CD4-positive, alpha-beta T cell treated with Interferon gamma for 1 hour (primary cell): ENCODE data around the gene DUSP7.

Source experiments
- DNase-seq: peaks from one replicate; pipeline ENCODE4 v3.0.0-alpha.2; 2020

Gene DUSP7

DNA sequence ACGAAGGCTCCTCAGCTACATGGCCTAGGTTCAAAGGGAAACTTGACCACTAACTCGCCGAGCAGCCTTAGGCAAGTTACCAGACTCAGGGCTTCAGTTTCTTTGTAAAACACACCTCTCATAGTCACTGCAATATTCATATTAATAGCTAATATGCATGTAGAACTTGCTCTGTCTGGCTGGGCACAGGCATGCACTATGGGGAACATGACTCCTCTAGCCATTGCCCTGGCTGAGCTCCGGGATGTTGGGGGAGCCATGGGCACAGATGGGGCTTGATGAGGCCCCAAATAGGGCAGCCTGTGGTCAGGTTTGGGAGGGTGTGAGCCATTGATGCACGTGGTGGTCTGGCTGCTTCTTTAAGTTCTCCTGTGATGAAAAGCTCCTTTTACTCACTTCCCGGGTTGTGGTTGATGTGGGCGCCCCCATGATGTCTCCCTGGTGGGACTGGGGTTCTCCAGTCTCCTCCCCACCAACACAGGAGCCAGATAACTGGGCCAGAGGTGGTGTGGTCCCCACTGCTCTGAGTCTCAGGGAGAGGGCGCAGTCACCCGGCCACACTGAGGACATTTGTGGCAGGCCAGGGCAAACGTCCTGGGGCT is 29.4 kb upstream of the DUSP7 start:
- DNase-seq, result no peak

DNA sequence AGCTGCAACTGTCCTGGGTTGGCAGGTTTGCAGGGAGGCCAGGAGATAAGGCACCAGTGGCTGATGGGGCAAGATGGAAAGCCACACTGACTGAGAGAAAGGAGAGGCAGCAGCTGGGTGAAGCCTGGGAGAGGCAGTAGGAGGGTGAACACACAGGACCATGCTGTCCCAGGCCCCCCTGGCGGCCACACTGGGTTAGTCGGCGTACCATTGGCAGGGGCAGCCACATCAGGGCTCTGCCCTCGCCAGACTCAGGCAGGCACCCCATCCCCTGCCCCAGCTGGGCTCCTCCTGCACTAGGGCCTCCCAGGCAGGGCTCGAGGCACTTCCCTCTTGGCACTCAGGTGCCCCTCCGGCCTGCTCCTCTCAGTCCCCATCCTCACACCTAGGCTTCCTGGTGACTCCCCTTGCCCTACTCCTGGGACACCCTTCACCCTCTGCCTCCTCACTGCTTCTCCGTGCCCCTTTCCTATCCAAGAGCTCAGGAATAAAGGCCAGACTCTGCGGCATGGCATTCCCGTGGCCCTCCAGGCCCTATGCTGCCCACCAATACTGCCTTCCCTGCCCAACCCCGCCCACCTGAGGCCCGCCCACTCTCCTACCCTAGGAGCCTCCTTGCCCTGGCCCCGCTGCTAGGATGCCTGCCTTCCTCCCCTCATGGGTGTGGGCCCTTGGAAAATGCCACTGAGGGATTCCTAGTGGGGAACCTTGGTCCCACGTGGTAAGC is 28.7 kb upstream of the DUSP7 start:
- DNase-seq, result no peak

DNA sequence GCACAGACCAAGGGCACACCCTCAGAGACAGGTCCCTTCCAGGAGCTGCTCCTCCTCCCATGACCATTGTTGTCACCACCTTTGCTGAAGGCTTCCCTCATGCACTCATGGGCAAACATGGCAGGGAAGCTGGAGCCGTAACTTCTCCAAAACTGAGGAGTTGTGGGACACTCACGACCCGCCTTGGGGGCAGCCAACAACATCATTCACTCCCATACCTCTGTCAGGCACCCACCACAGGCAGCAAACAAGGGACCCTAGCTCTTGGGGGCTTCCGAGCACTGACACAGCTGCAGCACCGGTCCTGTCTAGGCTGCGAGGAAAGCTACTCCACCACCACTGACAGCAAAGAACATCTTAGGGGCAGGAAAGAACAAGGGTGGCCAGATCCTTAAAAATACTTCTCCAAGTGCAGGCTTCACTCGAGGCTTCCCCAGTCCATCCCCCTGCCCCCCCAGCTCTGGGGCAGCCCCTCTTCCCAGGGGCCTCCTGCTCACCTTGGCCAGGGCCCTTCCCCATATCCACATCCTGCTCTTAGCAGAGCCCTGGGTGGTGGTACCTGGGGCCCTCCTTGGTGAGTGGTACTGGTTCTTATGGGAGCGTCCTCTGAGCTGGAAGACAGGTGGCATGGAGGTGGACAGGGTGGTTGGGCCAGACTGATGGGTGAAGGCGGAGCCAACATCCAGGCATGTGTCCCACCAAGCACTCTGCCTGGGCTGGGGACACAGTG is 28.0 kb upstream of the DUSP7 start:
- no peak for DNase-seq

DNA sequence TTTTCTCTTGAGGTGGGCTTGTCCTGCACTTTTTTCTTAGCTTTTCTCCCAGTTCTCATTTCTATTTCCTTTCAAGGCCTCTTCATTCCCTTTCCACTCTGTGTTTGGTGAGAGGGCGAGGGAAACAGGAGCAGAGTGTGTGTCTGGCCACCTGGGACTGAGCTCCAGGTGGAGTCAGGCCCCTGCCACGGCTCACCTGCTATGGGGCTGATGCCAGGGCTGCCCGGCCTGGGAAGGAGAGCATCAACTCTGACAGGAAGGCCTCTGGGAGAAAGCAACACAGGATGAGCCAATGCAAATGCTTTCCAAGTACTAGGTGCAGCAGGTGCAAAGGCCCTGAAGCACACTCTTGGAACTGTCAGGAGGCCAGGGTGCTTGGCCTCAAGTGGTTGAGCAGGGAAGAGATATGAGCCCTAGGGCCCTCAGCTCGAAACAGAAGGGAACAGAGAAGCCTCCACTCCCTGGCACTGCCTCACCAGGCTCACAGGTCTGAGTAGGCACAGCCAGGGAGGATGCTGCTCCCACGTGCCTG is 27.3 kb upstream of the DUSP7 start:
- DNase-seq, result no peak

DNA sequence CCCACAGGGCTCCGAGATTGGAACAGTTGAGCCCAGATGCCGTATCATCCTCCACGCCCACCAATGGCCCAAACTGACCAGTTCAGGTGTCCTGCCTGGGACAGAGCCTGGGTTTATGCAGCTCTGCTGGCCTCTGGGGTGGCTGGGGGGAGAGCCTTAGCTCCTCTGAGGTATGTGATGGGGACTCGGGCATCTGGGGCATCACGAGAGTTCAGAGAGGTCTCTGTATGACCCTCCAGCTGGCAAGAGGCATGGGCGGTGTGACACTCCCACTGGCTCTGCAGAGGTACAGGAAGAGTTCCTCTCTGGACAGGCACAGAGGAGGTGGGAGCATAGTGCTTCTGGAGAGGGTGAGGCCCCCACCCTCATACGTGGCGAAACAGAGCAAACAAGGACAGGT is 26.6 kb upstream of the DUSP7 start:
- no peak for DNase-seq

DNA sequence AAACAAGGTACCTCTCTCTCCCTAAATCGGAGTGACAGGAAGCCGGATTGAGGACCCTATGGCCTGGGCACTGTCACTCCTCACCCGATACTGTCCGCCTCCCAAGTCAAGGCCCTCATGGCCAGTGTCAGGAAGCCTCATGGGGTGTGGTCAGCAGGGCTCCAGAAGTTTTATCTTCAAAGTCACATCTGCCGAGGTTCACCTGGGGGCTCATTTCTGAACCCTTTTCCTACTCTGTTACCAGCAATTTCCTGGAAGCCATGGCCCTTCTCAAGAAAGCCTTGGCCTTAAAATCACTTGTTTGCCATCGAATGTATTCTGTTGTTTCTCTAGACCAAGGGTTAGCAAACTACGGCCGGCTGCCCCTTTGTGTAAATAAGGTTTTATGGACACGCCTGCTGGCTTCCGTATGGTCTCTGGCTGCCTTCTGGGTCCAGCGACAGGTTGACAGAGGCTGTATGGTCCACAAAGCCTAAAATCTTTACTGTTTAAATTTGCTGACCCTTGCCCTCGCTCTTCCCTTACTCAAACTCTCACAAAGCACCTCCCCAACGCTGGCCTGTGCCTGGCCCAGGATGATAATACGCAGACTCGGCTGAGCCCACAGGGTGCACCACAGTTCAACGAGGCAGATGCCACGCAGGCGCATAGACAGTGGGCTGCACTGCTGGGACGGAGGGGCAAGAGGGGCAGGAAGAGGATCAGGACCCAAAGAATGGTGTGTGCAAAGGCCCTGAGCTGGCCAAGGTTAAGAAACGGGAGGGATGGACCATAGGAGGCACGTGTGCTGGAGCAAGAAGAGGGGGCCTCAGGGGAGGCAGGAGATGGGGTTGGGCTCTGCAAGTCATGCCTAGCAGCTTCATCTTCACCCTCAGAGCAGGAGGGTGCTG is 24.7 kb upstream of the DUSP7 start:
- no peak for DNase-seq

DNA sequence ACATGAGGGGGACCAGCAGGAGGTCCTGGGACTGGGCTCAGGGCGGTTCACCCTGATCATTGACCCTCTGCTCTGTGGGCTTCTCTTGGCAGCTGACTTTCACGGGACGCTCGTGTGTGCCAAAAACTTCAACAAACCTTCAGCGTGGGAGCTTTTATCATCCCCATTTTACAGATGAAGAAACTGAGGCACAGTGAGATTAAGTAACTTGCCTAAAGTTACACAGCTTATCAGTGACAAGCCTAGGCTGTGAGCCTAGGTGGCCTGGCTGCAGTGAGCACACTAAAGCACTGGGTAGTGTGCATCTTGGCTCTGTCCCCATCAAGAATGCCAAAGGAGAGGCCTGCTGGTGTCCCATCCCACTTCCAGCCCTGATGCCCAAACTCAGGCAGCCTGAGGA is 23.6 kb upstream of the DUSP7 start:
- no peak for DNase-seq

DNA sequence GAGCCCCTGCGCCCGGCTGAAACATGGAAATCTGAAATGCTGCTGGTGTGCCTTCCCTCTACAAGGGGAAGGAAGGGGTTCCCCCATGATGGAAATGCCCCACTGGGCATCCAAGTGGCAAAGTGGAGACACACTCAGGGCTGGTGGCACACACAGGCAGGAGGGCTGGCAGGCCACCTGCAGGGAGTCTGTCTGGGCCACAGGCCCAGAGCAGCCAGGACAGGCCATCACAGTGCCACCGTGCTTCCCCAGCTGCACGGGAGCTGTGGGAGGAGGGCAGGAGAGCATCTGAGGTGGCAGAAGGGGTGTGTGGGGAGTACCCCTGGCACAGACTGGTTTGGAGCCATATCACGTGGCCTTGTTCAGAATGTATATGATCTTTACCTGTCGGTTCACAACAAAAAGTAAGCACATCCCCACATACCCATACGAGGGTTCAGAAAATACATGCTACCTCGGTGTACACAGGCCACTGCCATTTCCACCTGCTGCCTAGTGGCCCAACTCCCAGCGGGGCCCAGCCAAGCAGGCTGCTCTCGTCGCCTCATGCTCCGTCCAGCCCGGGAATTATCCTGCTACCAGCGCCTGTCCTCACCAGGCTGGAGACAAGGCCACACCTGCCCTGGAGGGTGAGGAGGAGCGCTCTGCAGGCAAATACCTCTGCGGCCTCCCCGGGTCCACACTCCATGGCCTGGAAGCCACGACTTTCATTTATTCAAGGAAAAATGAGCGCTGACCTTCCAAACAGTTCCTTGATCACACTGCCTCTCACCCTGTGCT is 22.6 kb upstream of the DUSP7 start:
- no peak for DNase-seq

DNA sequence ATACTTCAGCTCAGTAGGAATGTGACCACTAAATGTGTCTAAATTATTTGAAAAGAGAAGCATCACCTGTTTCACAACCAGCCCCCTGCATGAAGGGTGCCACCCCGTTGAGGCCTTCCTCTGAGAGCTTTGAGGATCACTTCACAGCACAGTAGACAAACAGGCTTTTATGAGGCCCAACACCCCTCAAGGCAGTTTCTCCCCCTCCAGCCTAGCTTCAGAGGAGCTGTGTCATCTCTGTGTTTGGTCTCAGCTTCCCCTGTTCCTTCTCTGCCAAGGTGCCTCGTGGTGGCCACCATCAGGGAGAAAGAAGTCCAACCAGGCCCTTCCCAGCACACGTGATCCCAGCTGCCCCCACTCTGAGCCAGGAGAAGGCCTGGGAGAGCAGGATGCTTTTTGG is 21.6 kb upstream of the DUSP7 start:
- DNase-seq, result no peak

DNA sequence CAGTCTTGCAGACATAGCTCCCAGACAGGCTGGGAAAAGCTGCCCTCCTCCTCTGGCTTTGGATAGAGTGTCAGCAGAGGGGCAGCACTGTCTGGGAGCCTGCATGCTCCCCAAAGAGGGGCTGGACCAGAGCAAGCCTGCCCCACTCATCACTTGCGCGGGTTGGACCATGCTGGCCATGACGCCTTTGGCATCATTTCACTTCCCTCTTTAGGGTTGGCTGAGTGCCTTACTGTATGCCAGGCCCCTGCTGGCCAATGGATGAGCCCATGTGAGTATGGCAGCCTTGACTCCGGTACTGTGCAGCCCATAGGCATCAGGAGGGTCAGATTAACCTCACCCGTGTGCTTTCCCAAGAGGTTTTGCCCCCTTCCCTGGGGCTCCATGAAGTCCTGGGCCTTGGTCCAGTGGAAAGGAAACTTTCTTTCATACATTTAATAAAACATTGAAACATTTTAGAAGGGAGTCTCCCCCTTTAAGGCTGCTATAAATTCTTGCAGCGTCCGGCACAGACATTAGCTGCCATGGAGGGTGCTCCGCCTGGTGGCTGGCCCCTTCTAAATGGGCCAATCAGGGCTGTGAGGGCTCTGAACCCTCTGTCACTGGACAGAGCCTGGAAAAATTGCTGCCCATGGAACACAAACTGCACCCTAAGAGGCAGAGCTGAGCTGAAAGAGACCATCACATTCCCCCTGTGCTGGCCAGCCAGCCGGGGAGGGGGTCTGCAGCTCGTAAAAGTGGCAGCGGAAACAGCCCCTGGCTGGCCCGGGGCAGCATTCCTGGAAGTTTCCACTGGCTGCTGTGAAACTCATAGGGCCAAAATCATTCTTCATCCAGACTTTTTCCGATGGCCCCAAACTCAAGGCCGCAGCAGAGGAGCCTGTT is 20.8 kb upstream of the DUSP7 start:
- DNase-seq, result no peak

DNA sequence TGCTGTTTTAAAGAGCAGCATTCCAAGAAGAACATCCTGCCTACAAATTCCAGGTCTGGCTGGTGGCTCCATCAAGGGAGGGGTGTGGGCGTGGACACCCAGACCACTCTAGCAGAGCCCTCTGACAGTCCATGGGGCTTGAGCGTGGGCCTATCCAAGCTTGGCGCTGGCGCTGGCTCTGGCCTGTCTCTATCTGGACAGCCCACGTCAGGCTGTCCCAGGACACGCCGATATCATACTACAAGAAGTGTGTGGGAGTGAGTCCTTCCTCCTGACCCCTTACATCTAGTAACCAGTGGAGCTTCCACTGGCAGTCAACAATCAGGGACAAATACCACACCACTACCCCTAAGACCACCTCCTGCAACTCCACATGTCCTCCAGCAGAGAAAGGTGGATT is 17.1 kb upstream of the DUSP7 start:
- no peak for DNase-seq

DNA sequence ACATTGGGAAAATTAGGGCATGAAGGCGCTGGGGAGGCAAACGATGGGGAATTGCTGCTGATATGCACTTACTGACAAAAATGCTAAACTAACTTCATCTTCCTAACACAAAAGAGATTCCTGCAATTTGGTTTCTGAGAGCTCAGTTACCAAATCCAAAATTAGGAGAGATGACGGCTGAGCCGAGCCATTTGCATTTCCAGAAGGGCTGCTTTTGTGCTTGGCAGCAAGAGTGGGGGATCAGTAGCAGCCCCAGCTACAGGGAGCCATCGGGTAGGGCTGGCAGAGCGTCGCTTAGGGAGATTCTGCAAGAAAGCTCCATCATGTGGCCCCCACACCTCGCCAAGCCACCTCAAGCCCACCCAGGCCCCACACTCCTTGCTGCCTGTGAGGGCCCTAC is 16.1 kb upstream of the DUSP7 start:
- DNase-seq, result no peak

DNA sequence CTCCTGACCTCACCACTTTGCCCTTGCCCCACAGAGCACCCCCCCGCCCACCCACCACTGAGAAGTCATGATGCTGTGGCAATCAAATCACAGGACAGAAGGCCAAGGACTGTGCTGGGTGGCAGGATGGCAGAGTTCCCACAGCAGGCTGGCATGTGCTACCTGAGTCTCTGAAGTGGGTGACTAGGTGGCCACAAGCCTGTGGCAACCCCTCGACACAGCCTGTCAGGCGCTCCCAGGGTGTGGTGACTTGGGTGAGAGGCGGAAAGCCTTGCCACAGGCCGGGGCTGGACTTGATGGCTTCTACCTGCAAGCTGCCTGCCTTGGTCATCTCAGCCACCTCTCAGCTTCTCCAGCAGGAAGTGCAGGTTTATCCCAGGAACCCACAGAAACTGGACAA is 15.6 kb upstream of the DUSP7 start:
- no peak for DNase-seq

DNA sequence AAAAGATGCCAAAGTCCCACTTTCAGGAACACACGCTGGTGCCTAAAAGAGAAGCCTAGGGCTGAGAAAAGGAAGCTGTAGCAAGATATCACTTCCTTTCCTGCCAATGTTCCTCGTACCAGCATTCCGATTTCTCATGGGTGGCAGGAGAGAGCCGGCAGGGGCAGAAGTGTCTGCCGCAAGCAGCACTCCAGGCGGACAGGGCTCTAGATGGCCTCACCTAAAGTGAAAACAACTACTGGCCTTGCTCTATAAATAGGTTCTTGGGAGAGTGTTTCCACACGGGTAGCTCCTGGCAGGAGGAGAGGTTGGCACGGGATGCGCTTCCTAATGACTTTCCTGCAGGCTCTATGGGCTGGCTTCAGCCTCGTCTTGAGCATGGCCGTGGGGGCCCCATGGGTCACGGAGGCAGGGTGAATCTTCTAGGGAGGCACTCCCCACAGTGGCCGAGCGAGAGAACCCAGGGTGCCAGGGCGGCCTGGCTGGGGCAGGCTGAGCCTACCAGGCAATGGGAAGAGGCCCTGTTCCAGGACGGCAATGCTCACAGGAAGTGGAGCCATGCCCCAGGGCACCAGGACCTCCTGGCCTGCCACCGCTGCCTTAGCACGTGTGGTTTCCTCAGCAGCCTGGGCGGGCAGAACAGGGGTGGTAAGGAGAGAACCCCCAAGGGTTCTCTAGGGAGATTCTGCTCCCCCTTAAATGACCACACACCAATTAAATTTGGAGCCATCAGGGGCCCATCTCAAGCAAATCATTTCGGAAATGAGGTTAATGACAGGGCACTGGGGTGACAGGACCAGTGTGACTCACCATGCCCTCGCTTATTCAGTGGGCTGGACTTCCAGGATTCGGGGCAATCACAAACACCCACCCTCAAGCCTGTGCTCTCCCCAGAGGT is 14.6 kb upstream of the DUSP7 start:
- no peak for DNase-seq

DNA sequence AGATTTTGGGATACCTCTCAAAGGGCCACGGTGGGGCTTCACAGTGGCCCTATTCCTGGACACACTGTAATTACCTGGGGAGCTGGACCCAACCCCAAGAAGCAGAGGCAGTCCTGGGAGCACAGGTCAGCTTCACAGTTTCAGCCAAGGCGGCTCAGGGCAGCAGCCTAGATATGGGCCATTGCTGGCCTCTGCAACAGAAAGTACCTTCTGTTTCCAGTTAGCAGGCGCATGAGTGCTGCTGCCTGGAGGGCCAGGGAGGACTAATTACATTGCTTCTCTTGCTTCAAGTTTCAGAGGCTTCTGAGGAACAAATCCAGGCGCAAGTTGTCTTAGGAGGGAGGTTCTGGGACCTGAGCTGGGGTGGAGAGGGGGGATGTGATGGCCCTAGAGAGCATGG is 13.5 kb upstream of the DUSP7 start:
- DNase-seq, result no peak

DNA sequence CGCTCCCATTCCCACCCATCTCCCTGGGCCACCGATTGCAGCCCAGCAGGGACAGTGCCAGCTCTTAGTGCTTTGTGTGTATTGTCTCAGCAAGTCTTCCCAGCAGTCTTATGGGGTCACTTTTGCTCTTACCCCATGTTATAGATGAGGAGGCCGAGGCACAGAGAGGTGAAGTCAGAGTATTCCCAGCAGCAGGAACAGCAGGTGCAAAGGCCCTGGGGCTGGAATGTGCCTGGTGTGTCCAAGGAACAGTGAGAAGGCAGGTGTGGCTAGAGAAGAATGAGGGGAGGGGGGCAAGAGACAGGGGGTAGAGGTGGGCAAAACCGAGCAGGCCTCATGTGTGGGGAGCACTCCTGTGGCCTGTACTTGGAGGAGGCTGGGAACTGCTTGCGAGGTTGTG is 12.8 kb upstream of the DUSP7 start:
- DNase-seq, result no peak

DNA sequence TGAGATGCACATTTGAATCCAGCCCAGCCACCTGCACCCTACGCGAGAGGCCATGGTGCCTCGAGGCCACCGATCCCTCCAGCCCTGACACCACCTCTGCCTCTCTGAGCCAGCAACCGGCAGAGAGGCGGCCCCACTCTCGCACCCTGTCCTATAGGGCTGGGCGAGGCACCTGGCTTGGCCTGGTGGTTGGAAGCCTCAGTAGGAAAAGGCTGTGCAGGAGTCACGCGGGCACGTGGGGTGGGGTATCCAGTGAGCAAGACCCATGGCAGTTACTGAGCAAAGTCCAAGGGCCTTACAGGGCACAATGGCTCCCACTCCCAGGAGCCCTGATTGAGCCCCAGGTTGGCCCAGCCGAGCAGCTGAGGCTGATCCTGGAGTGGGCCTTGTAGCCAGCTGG is 12.4 kb upstream of the DUSP7 start:
- no peak for DNase-seq

DNA sequence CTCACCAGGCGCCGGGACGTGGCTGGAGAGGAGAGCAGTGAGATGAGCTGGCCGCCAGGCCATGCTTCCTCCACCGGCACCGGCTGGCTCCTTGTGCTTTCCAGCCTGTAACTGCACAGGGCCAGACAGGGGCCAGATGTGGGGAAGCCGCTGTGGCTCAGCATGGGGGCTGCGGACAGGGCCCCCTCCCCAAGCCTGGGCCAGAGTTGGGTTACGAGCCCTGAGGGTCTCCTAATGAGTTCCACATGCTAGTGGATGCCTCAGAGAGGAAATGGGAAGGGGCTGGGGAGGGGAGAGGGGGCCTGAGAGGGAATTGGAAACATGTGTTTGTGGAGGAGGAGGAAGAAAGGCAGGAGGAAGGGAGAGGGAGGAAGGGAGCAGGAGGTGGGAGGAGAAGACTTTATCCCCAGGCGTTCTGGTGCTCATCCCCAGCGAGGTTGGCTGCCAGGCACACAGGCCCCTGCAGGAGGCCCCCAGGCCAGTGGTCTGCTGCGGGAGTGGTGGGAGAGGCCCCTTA is 11.7 kb upstream of the DUSP7 start:
- DNase-seq, result no peak

DNA sequence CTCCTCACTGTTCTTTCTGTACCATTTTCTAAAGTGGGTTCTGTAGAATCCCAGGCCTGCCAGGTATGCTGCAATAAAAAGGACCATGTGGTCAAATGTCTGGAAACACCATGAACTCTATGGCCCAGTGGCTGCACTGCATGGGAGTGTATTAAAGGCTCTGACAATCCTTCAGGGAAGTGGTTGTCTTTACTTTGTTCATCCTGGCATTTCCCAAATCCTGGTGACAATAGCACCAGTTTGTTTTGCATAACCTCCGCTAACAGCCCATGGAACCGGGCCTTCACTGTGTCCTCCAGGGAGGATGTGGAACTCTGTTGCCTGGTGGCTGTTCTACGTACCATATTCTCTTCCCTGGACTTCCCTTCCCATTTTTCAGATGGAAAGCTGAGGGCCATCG is 11.2 kb upstream of the DUSP7 start:
- DNase-seq, result no peak

DNA sequence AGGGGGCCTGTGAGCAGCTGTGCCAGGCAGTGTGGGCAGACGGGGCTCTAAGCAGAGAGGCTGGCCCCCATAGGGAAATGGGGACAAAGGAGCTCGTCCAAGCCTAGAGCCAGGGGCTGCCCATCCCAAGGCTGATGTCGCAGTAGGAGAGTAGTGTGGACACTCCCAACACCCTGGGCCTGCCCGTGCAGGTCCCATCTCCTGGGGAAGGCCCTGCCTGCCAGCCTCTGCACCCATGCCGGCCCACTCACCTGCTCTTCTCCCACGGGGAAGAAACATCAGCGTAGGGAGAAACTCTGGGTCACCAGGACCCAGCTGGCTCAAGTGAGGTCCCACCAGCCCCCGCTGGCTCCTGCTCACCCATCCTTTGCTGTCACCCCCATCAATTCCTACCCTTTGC is 10.7 kb upstream of the DUSP7 start:
- DNase-seq, result no peak
